CD4-positive, alpha-beta T cell treated with Interferon gamma for 1 hour (primary cell): ENCODE data around the gene HACD3.
"Not testable (repeated sequence)": the region's sequence is repeated elsewhere in the genome, so short reads cannot be mapped to it uniquely, and the experiment has no call there.

Experiments
- DNase-seq: peaks from one replicate; pipeline ENCODE4 v3.0.0-alpha.2; 2020

HACD3 gene, protein sequence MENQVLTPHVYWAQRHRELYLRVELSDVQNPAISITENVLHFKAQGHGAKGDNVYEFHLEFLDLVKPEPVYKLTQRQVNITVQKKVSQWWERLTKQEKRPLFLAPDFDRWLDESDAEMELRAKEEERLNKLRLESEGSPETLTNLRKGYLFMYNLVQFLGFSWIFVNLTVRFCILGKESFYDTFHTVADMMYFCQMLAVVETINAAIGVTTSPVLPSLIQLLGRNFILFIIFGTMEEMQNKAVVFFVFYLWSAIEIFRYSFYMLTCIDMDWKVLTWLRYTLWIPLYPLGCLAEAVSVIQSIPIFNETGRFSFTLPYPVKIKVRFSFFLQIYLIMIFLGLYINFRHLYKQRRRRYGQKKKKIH

GRCh38 chr15:65530318-65531111 lies at the start of gene HACD3:
HACD3 (plus strand) TSS chr15:65530463; CDS start chr15:65530632, 169 bp downstream.
- DNase-seq = peak; percentile 87

DNA sequence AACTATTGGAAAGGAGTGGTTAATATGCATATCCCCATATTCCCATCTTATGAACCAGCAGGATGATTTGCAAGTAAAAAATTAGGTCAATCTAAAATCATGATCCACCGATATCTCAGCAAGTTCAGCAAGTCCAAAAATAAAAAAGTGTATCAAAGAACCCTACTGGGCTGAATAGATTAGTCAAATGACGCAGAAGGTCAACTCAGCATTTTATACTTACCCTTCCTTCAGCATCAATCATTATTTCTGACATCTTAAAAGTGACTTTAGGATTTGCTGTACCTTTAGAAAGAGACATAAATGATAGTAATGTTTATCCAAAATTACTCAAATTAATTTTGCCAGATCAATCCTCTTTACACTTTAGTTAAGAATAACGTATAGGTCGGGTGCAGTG lies 45.4 kb upstream of the HACD3 start:
- no peak for DNase-seq

GRCh38 chr15:65494076-65494475 lies 36.2 kb upstream of the HACD3 start:
- no peak for DNase-seq

DNA sequence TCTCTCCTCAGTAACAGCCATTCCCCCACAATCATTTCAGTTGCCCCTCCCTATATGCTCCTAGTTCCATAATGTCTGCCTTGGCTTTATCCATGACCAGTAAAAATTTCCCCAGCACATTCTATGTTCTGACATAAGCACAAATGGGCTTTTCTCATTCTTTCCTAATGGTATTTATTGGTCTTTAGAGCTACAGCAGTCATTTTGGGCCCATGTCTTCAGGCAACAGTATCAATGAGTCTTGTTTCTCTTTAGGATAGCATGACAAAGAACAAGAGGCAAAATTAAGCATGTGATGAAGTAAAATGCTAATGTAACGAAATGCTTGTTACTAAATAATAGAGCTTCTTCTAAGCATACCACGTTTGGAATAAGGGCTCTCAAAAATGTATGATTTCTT lies 20.9 kb upstream of the HACD3 start:
- DNase-seq = no peak

- no peak for DNase-seq
Measured at GRCh38 chr15:65512189-65512588, 18.1 kb upstream of the HACD3 start.

DNA sequence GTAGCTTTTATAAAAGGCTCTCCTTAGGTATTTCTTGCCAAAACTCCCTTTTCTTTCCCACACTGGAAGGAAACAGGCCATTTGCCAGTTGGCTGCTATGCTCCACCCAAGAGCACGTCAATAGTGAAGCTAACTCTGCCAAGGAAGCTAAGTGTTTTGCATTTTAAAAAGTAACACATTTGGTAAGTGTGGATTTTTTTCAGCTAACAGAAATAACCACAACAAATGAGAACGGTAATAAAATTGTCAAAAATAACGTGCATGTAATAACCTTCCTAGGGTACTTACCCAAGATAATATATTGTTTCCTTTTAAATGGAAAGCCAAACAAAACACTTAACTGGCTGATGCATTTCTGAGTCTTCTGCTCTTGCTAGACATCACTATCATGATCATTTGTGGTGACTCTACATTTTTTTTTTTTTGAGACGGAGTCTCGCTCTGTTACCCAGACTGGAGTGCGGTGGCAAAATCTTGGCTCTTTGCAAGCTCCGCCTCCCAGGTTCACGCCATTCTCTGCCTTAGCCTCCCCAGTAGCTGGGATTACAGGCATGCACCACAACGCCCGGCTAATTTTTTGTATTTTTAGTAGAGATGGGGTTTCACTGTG lies 17.4 kb upstream of the HACD3 start:
- DNase-seq = no peak

DNA sequence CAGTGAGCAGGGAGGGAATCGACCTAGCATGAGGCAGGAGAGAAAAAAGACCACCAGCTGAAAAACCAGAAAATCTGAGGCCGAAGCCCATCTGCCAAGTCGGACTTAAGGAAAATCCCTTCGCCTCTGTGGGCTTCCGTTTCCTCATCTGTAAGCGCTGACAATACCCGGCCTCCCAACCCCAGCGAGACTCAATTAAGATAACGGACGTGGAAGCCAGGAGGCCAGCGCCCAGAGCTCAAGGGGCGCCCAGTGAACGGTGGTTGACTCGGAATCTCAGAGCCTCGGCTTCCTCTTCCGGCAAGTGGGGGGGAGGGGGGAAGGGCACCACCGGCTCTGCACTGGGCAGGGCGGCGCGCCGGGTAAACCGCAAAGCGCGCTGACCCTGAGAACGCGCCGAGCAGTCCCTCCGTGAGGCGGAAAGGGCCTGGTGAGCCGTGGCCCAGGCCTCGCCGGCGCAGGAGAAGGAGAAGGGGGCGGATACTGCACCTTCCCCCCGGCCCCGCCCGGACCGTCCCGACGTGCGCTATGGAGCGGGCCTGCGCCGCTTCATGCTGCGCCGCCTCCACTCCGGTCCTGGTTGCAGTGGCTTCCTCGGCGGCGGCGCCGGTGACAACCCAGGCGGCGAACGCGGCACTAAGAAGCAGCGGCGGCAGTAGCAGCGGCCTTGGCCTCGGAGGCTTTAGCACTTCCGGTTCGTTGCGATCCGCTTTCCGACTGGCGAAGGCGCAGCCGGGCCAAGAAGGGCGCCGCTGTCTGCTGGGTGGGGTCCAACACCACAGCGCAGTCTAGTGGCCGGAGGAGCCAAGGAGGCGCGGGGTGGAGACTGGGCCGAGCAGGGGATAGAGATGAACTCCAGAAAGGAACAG lies 13.0 kb upstream of the HACD3 start, which contains the start of gene DPP8:
Gene DPP8 (minus strand): TSS at position 693 of the 869 bp plus-strand sequence. CDS start 5,136 bp downstream, outside the sequence.
- DNase-seq = peak; percentile 90

GRCh38 chr15:65517866-65518207 lies 12.4 kb upstream of the HACD3 start:
- no peak for DNase-seq

DNA sequence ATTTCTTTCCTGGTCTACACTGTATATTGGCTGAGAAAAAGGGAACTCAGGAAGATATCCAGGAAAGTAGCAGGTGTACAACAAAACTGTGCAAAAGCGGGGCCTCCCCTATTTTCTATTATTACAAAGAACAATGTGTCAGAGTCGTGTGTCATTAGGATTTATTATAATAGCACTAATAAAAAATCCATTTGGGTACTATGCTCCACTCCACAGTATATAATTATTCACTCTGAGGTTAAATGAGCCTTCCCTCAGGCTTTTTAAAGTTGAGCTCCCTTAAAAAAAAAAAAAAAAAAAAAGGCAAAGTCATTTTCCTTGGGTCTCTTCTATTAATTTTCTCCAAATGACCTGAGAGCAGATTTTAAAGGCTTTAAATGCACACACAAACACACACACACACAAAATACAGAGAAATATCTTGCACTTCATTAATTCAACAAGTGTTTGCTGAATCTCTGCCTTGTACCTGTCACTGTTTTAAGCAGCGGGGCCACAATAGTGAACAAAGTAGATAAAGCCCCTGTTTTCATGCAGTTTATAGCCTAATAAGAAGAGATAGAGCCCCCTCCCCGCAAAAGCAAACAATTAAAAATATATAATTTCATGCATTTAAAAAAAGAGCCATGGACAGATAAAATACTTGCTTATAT lies 11.5 kb upstream of the HACD3 start:
- no peak for DNase-seq

GRCh38 chr15:65521350-65521749 lies 8.9 kb upstream of the HACD3 start:
- no peak for DNase-seq

GRCh38 chr15:65524226-65524625 lies 6.0 kb upstream of the HACD3 start:
- no peak for DNase-seq

DNA sequence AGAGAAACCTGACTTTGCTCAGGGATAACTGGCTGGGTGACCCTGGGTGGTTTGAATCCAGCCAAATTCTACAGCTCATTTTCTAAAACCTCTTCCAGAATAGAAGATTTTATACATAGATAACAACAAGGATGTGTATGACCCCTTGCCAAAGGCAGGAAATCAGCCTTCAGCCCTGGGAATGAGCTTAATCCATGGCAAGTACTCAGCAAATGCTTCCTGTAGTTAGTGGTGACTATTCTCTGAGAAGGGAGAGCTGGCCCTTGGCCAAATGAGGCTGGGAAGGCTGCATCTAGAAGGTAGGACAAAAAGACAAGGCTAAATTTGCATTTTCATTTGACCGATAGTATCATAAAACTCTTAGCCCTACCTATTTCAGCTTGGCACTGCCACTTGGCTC lies 4.6 kb upstream of the HACD3 start:
- DNase-seq = no peak

GRCh38 chr15:65528461-65529060 lies 1.7 kb upstream of the HACD3 start:
- no peak for DNase-seq

- no peak for DNase-seq
Measured at GRCh38 chr15:65529762-65530317, 423 bp upstream of the HACD3 start.

DNA sequence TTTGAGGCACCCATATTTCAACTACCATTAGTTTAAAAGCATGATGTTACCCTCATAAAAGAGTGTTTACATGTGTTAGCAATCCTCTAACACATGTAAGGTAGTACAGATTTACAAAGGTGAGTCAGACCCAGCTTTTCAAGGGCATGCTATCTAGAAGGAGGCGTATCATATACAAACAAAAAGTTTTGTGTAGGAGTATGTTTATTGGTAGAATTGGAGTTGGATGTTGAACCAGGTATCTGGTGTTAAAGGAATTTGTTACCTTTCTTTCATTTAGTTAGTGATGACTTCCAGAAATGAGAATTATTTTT lies 2.4 kb downstream of the HACD3 start:
- DNase-seq = no peak

DNA sequence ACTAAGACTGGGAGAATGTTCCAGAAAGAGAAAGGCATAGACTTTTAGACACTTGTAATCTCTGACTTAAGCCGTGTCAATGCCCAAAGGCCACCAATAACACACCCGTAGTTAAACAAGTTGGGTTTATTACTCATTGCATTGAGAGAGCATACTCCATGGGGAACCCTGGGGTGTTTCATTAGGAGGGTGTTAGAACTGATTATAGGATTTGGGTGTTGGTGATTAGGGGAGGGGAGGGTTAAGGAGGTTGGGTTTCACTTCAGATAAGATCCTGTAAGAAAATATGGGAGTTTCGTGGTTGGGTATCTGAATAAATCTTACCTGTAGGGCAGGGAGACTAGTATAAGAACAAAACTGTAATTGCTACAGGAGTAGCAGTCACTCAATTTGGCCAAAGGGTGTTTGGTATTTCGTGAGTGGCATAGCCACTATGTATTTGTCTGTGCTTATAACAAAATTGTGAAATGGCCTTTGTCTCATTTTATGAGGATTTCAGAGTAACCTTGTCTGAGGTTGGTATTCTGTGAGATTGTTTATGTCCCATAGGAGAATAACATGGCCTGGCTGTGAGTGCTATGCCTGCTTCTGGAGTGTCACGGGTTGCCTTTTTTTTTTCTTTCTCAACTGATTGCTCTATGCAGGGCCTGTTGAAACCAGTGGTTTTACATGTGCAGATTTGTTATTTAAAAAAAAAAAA lies 2.9 kb downstream of the HACD3 start:
- DNase-seq = no peak

GRCh38 chr15:65535192-65535591 lies 4.9 kb downstream of the HACD3 start:
- DNase-seq = no peak

DNA sequence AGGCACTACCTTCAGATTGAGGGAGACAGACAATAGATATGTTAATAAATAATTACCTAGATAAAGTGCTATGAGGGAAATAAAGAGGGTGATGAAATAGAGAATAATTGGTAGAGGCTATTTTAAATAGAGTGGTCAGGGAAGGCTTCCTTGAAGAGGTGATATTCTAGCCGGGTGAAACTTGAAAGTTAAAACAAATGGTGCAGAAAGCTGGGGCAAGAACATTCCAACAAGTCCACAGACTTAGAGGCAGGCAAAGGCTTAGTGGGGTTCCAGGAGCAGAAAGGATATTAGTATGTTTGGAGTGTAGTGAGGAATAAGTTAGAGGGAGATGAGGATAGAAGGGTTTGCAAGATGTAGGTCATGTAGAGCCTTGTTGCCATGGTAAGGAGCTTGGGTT lies 10.1 kb downstream of the HACD3 start:
- no peak for DNase-seq

- no peak for DNase-seq
Measured at GRCh38 chr15:65541231-65541820, 11.1 kb downstream of the HACD3 start.

DNA sequence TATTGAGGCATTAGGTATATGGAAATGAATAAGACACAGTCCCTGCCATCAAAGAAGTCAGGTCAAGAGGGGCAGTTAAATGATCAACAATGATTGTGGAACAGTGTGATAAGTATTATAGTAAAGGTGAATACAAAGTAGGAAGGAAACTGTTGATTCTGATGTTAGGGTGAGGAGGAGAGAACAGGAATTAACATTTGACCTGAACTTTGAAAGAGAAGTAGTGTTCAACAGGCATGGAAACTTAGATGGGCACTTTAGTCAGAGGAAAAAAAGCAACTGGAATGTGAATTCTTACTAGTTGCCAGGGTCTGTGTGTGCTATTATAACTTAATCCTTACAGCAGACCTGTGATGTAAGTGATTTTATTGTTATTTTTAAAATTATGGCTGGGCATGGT lies 17.6 kb downstream of the HACD3 start:
- no peak for DNase-seq

GRCh38 chr15:65549288-65549687 lies 19.0 kb downstream of the HACD3 start:
- not testable (repeated sequence) for DNase-seq
